H9 (cell line): ENCODE measurements around the gene KCNMA1. TPM values are rescaled to one million over a fixed set of nuclear protein-coding genes. Genes with fewer than 3 reads are reported as not detected.

Experiments used
- DNase-seq: peaks from one replicate; pipeline ENCODE4 v3.0.0-alpha.2; 2017
- H2AFZ ChIP-seq: one replicate; pipeline ENCODE4 v1.6.1; 2013; ENCODE audit warnings: mild to moderate bottlenecking, low read length, control low read depth, moderate library complexity
- H2AK5ac ChIP-seq: 2 replicates; pipeline ENCODE4 v1.6.1; 2013; ENCODE audit warnings: low read length, control low read depth, mixed read lengths; ENCODE audit not compliant: insufficient read length
- H2BK120ac ChIP-seq: one replicate; pipeline ENCODE4 v1.6.1; 2013; ENCODE audit warnings: low read depth, mild to moderate bottlenecking, low read length, control low read depth, inconsistent platforms; ENCODE audit not compliant: poor library complexity, severe bottlenecking
- H2BK12ac ChIP-seq: 2 replicates; pipeline ENCODE4 v1.6.1; 2013; ENCODE audit warnings: low read length, control low read depth, mixed read lengths, low read depth; ENCODE audit not compliant: insufficient read length
- H2BK15ac ChIP-seq: 2 replicates; pipeline ENCODE4 v1.6.1; 2013; ENCODE audit warnings: low read depth, low read length, control low read depth
- H2BK20ac ChIP-seq: one replicate; pipeline ENCODE4 v1.6.1; 2013; ENCODE audit warnings: low read depth, mild to moderate bottlenecking, low read length, control low read depth, inconsistent platforms; ENCODE audit not compliant: poor library complexity, severe bottlenecking
- H2BK5ac ChIP-seq: 2 replicates; pipeline ENCODE4 v1.6.1; 2013; ENCODE audit warnings: low read length, control low read depth, mixed read lengths; ENCODE audit not compliant: insufficient read length
- H3K14ac ChIP-seq: 2 replicates; pipeline ENCODE4 v1.6.1; 2013; ENCODE audit warnings: low read length, control low read depth; ENCODE audit not compliant: insufficient read depth
- H3K18ac ChIP-seq: 2 replicates; pipeline ENCODE4 v1.6.1; 2013; ENCODE audit warnings: low read depth, mild to moderate bottlenecking, mixed read lengths, low read length, control low read depth; ENCODE audit not compliant: insufficient read length
- H3K23ac ChIP-seq: 2 replicates; pipeline ENCODE4 v1.6.1; 2013; ENCODE audit warnings: low read length, control low read depth, mixed read lengths, low read depth; ENCODE audit not compliant: insufficient read length
- H3K23me2 ChIP-seq: 2 replicates; pipeline ENCODE4 v1.6.1; 2013; ENCODE audit warnings: low read depth, mild to moderate bottlenecking, mixed read lengths, low read length, control low read depth; ENCODE audit not compliant: insufficient read length, poor library complexity, severe bottlenecking
- H3K27ac ChIP-seq: 2 replicates; pipeline ENCODE4 v1.5.1; 2013; ENCODE audit warnings: low read length, control low read depth, mixed read lengths, low read depth; ENCODE audit not compliant: insufficient read length
- H3K27me3 ChIP-seq: 2 replicates; pipeline ENCODE4 v1.6.1; 2013; ENCODE audit warnings: low read length, control low read depth, inconsistent platforms; ENCODE audit not compliant: insufficient read depth
- H3K4ac ChIP-seq: 2 replicates; pipeline ENCODE4 v1.6.1; 2013; ENCODE audit warnings: low read depth, mild to moderate bottlenecking, control low read depth, inconsistent platforms, low read length, moderate library complexity
- H3K4me1 ChIP-seq: 2 replicates; pipeline ENCODE4 v1.6.1; 2013; ENCODE audit warnings: low read length, control low read depth, inconsistent platforms; ENCODE audit not compliant: insufficient read depth
- H3K4me2 ChIP-seq: 2 replicates; pipeline ENCODE4 v1.6.1; 2013; ENCODE audit warnings: low read length, control low read depth, mixed read lengths; ENCODE audit not compliant: insufficient read length, insufficient read depth
- H3K56ac ChIP-seq: 2 replicates; pipeline ENCODE4 v1.6.1; 2013; ENCODE audit warnings: low read depth, mild to moderate bottlenecking, mixed read lengths, low read length, control low read depth; ENCODE audit not compliant: insufficient read length
- H3K79me1 ChIP-seq: 2 replicates; pipeline ENCODE4 v1.6.1; 2013; ENCODE audit warnings: low read depth, mild to moderate bottlenecking, moderate library complexity, low read length, control low read depth, inconsistent platforms; ENCODE audit not compliant: insufficient read depth, poor library complexity, severe bottlenecking
- H3K79me2 ChIP-seq: 2 replicates; pipeline ENCODE4 v1.6.1; 2013; ENCODE audit warnings: low read length, control low read depth, inconsistent platforms; ENCODE audit not compliant: insufficient read depth
- H3K9ac ChIP-seq: 2 replicates; pipeline ENCODE4 v1.6.1; 2013; ENCODE audit warnings: low read length, control low read depth, mixed read lengths; ENCODE audit not compliant: insufficient read length; ENCODE audit errors: extremely low read depth
- H3K9me3 ChIP-seq: one replicate; pipeline ENCODE4 v1.6.1; 2013; ENCODE audit warnings: low read depth, low read length, inconsistent platforms; ENCODE audit not compliant: control insufficient read depth
- H3T11ph ChIP-seq: one replicate; pipeline ENCODE4 v1.6.1; 2013; ENCODE audit warnings: mild to moderate bottlenecking, low read length, control low read depth, inconsistent platforms
- H4K20me1 ChIP-seq: one replicate; pipeline ENCODE4 v1.6.1; 2013; ENCODE audit not compliant: control insufficient read depth, insufficient read length, insufficient read depth
- H4K5ac ChIP-seq: 2 replicates; pipeline ENCODE4 v1.6.1; 2013; ENCODE audit warnings: low read depth, mild to moderate bottlenecking, mixed read lengths, low read length, control low read depth; ENCODE audit not compliant: insufficient read length
- H4K8ac ChIP-seq: replicated peaks from 2 replicates; pipeline ENCODE4 v1.6.1; 2013; ENCODE audit warnings: low read length, control low read depth, mixed read lengths, low read depth; ENCODE audit not compliant: insufficient read length
- H4K91ac ChIP-seq: 2 replicates; pipeline ENCODE4 v1.6.1; 2013; ENCODE audit warnings: low read depth, mild to moderate bottlenecking, moderate library complexity, mixed read lengths, low read length, control low read depth; ENCODE audit not compliant: insufficient read length
- H3K27ac Mint-ChIP-seq, 3 experiments: 2 replicates in 2 of 3; 3 replicates in 1 of 3; pipeline ENCODE4 v1.8.0; 2020 to 2021; ENCODE audit warnings: mixed read lengths in 3 of 3, mild to moderate bottlenecking in 1 of 3, moderate library complexity in 1 of 3
- H3K27me3 Mint-ChIP-seq: 2 replicates; pipeline ENCODE4 v1.8.0; 2021; ENCODE audit warnings: low read depth, mild to moderate bottlenecking, moderate library complexity, mixed read lengths
- H3K36me3 Mint-ChIP-seq, 3 experiments: 2 replicates in 2 of 3; 3 replicates in 1 of 3; pipeline ENCODE4 v1.8.0; 2020 to 2021; ENCODE audit warnings: low read depth in 3 of 3, mixed read lengths in 3 of 3; ENCODE audit not compliant: insufficient read depth in 1 of 3
- H3K4me1 Mint-ChIP-seq, 2 experiments: 2 replicates each; pipeline ENCODE4 v1.8.0; 2020; ENCODE audit warnings: mixed read lengths in 2 of 2
- H3K4me3 Mint-ChIP-seq, 2 experiments: 2 replicates in 1 of 2; 3 replicates in 1 of 2; pipeline ENCODE4 v1.8.0; 2020 to 2021; ENCODE audit warnings: mild to moderate bottlenecking in 2 of 2, mixed read lengths in 2 of 2, moderate library complexity in 1 of 2
- H3K9me3 Mint-ChIP-seq, 2 experiments: 2 replicates in 1 of 2; 3 replicates in 1 of 2; pipeline ENCODE4 v1.8.0; 2020; ENCODE audit warnings: mild to moderate bottlenecking in 2 of 2, mixed read lengths in 2 of 2, moderate library complexity in 1 of 2
- CTCF ChIP-seq: fragments of 200-600 bp; sonication (generic); conservative IDR thresholded peaks from 3 replicates; pipeline ENCODE4 v1.8.0; 2021; ENCODE audit warnings: antibody characterized with exemption, mild to moderate bottlenecking
- WGBS: extraction: QIAGEN DNeasy Blood & Tissue Kit; methylation state at CpG from one replicate; pipeline ENCODE4 v1.1.7; 2013; ENCODE audit warnings: missing lambda C conversion rate, low lambda C conversion rate, mixed read lengths; ENCODE audit not compliant: insufficient read length; ENCODE audit errors: extremely low coverage; 5-methylcytosine and 5-hydroxymethylcytosine counted together
- total RNA-seq: library from RNA; stranded (reverse); gene quantifications from 2 replicates; pipeline ENCODE4 v1.2.1, GENCODE V29; 2021

Gene KCNMA1
- total RNA-seq, 1 experiment from 2014 or later: 2.0 TPM

GRCh38 chr10:77571490-77571889 lies 66.1 kb downstream of the KCNMA1 start:
- peaks cover 7% of the 10 kb centered on the region for H3K27me3 Mint-ChIP-seq
- Histone ChIP-seq H3T11ph (no peak overlapping the region), H2AFZ (no peak overlapping the region), H2BK120ac (no peak overlapping the region), H3K4me1 (no peaks in the 10 kb centered on the region; the same call in 1 of the 2 replicates), H3K56ac (no peak overlapping the region), H3K79me1 (no peaks in the 10 kb centered on the region), H2BK15ac (no peak overlapping the region), H3K14ac (no peak overlapping the region), H3K4me2 (no peak overlapping the region), H3K4ac (no peak overlapping the region), H3K23ac (no peak overlapping the region), H2BK20ac (no peak overlapping the region), H2BK12ac (no peak overlapping the region), H3K23me2 (no peaks in the 10 kb centered on the region), H3K79me2 (no peaks in the 10 kb centered on the region), H3K9me3 (no peaks in the 10 kb centered on the region), H4K8ac (no peak overlapping the region), H4K5ac (no peak overlapping the region), H3K18ac (no peak overlapping the region), H3K27me3 (no peaks in the 10 kb centered on the region), H4K91ac (no peak overlapping the region), H3K27ac (no peak overlapping the region), H2BK5ac (no peak overlapping the region), H2AK5ac (no peak overlapping the region), H4K20me1 (no peaks in the 10 kb centered on the region), H3K9ac (no peak overlapping the region)
- H3K4me1 Mint-ChIP-seq: peaks cover 6 to 12% of the 10 kb centered on the region in 2 experiments
- H3K36me3 Mint-ChIP-seq: no peaks in the 10 kb centered on the region
- no peak overlapping the region for H3K4me3 Mint-ChIP-seq
- no peaks in the 10 kb centered on the region; a peak in 1 of 5 replicates for H3K9me3 Mint-ChIP-seq
- WGBS: no CpG with 5 or more reads among the region's 3 CpGs
- TF ChIP-seq CTCF: no peak
- no peak for DNase-seq
- no peak overlapping the region for H3K27ac Mint-ChIP-seq
